ENCODE results near the gene BRINP1. TPM values are rescaled to one million over a fixed set of nuclear protein-coding genes. Genes with fewer than 3 reads are reported as not detected.

Gene BRINP1
- total RNA-seq, 2 donors from 2014 or later = 1.8 to 4.3 TPM

- H3K27ac ChIP-seq = no peak overlapping the region
- ATAC-seq (ENCODE audit: insufficient number of reproducible peaks, low FRiP score, low read depth) = no peak
- no peaks in the 10 kb centered on the region for H3K36me3 ChIP-seq
- TF ChIP-seq CTCF (IDR thresholded peaks at IDR 0.05) = no peak
- H3K9me3 ChIP-seq = no peaks in the 10 kb centered on the region
- H3K27me3 ChIP-seq (replicated peaks; ENCODE audit: insufficient read depth) = no peaks in the 10 kb centered on the region
- no peaks in the 10 kb centered on the region for H3K4me1 ChIP-seq (ENCODE audit: control insufficient read depth in 1 of 2, low read depth in 2 of 2)
- H3K4me3 ChIP-seq = no peak overlapping the region
- no peak for DNase-seq (ENCODE audit: low spot score)
These were observed 116.5 kb downstream of the BRINP1 start for GRCh38 chr9:119252671-119253299.

GRCh38 chr9:119251936-119252335, 117.3 kb downstream of the BRINP1 start:
- Histone ChIP-seq H3K36me3 (no peaks in the 10 kb centered on the region), H3K4me1 (ENCODE audit: control insufficient read depth in 1 of 2, low read depth in 2 of 2) (no peaks in the 10 kb centered on the region), H3K9me3 (no peaks in the 10 kb centered on the region), H3K27ac (no peak overlapping the region), H3K4me3 (no peak overlapping the region), H3K27me3 (replicated peaks; ENCODE audit: insufficient read depth) (no peaks in the 10 kb centered on the region)
- no peak for TF ChIP-seq CTCF (IDR thresholded peaks at IDR 0.05)
- no peak for ATAC-seq (ENCODE audit: insufficient number of reproducible peaks, low FRiP score, low read depth)
- DNase-seq (ENCODE audit: low spot score) = no peak

- no peaks in the 10 kb centered on the region for H3K4me1 ChIP-seq (ENCODE audit: control insufficient read depth in 1 of 2, low read depth in 2 of 2)
- no peak overlapping the region for H3K27ac ChIP-seq
- ATAC-seq (ENCODE audit: insufficient number of reproducible peaks, low FRiP score, low read depth) (no peak), DNase-seq (ENCODE audit: low spot score) (no peak)
- H3K27me3 ChIP-seq (replicated peaks; ENCODE audit: insufficient read depth) = no peaks in the 10 kb centered on the region
- no peaks in the 10 kb centered on the region for H3K36me3 ChIP-seq
- no peak overlapping the region for H3K4me3 ChIP-seq
- no peak for TF ChIP-seq CTCF (IDR thresholded peaks at IDR 0.05)
- H3K9me3 ChIP-seq = no peaks in the 10 kb centered on the region
These were observed 118.5 kb downstream of the BRINP1 start for GRCh38 chr9:119250730-119251129.

GRCh38 chr9:119240546-119240945, 128.7 kb downstream of the BRINP1 start:
- no peaks in the 10 kb centered on the region for H3K36me3 ChIP-seq
- H3K4me1 ChIP-seq (ENCODE audit: control insufficient read depth in 1 of 2, low read depth in 2 of 2) = no peaks in the 10 kb centered on the region
- H3K9me3 ChIP-seq = no peaks in the 10 kb centered on the region
- no peak overlapping the region for H3K4me3 ChIP-seq
- no peak overlapping the region for H3K27ac ChIP-seq
- ATAC-seq (ENCODE audit: insufficient number of reproducible peaks, low FRiP score, low read depth) (no peak), DNase-seq (ENCODE audit: low spot score) (no peak)
- no peaks in the 10 kb centered on the region for H3K27me3 ChIP-seq (replicated peaks; ENCODE audit: insufficient read depth)
- TF ChIP-seq CTCF (IDR thresholded peaks at IDR 0.05) = no peak

- TF ChIP-seq CTCF (IDR thresholded peaks at IDR 0.05) = no peak
- DNase-seq (ENCODE audit: low spot score) (no peak), ATAC-seq (ENCODE audit: insufficient number of reproducible peaks, low FRiP score, low read depth) (no peak)
These were observed 134.6 kb downstream of the BRINP1 start for GRCh38 chr9:119234636-119235035.

More at GRCh38 chr9:119234636-119235035, 134.6 kb downstream of the BRINP1 start:
- no peaks in the 10 kb centered on the region for H3K27me3 ChIP-seq (replicated peaks; ENCODE audit: insufficient read depth)
- H3K36me3 ChIP-seq = no peaks in the 10 kb centered on the region
- H3K27ac ChIP-seq = no peak overlapping the region
- no peaks in the 10 kb centered on the region for H3K4me1 ChIP-seq (ENCODE audit: control insufficient read depth in 1 of 2, low read depth in 2 of 2)
- H3K9me3 ChIP-seq = no peaks in the 10 kb centered on the region
- H3K4me3 ChIP-seq = no peak overlapping the region

All from thoracic aorta (tissue), 2 donors.